SK-N-SH treated with all-trans-retinoic acid at 6 μM for 48 hours (cell line): ENCODE measurements around the gene IL1RN.

Experiments
- CSRNP3 ChIP-seq: fragments of 250-450 bp; sonication (Bioruptor Pico); IDR thresholded peaks from 2 replicates; pipeline ENCODE4 v1.5.1; 2021; ENCODE audit warnings: mild to moderate bottlenecking, moderate library complexity
- GLIS3 ChIP-seq: fragments of 250-450 bp; sonication (Bioruptor Pico); IDR thresholded peaks from 2 replicates; pipeline ENCODE4 v1.5.0; 2020; ENCODE audit warnings: mild to moderate bottlenecking, moderate library complexity
- POU6F1 ChIP-seq: fragments of 250-450 bp; sonication (Bioruptor Pico); IDR thresholded peaks from 2 replicates; pipeline ENCODE4 v1.8.0; 2021; ENCODE audit warnings: low read depth, mild to moderate bottlenecking, moderate library complexity, borderline replicate concordance
- PPARA ChIP-seq: fragments of 250-450 bp; sonication (Bioruptor Pico); IDR thresholded peaks from 2 replicates; pipeline ENCODE4 v1.5.0; 2020; ENCODE audit warnings: mild to moderate bottlenecking, borderline replicate concordance
- SNAI2 ChIP-seq: fragments of 250-450 bp; sonication (Bioruptor Pico); IDR thresholded peaks from 2 replicates; pipeline ENCODE4 v1.5.0; 2020; ENCODE audit warnings: mild to moderate bottlenecking, moderate library complexity
- TCF4 ChIP-seq: fragments of 250-450 bp; sonication (Bioruptor Pico); IDR thresholded peaks from 2 replicates; pipeline ENCODE4 v1.8.0; 2021; ENCODE audit warnings: mild to moderate bottlenecking, moderate library complexity, borderline replicate concordance
- TSHZ2 ChIP-seq: fragments of 250-450 bp; sonication (Bioruptor Pico); IDR thresholded peaks from 2 replicates; pipeline ENCODE4 v1.5.0; 2020; ENCODE audit warnings: mild to moderate bottlenecking, moderate library complexity
- ZFP3 ChIP-seq: fragments of 250-450 bp; sonication (Bioruptor Pico); IDR thresholded peaks from 2 replicates; pipeline ENCODE4 v1.5.0; 2020; ENCODE audit warnings: mild to moderate bottlenecking, moderate library complexity
- ZFP30 ChIP-seq: fragments of 450-650 bp; formaldehyde crosslinking; IDR thresholded peaks from 2 replicates; pipeline ENCODE4 v1.5.0; 2022; ENCODE audit warnings: mild to moderate bottlenecking, moderate library complexity

GRCh38 chr2:113135317-113135716 lies 7.9 kb downstream of the IL1RN start:
- TF ChIP-seq PPARA (CRISPR knock-in tag) (no peak), TSHZ2 (CRISPR knock-in tag) (no peak), GLIS3 (CRISPR knock-in tag) (no peak), POU6F1 (CRISPR knock-in tag) (no peak), ZFP3 (no peak), CSRNP3 (CRISPR knock-in tag) (no peak), ZFP30 (CRISPR knock-in tag) (no peak), TCF4 (CRISPR knock-in tag) (no peak), SNAI2 (CRISPR knock-in tag) (no peak)
